HG03457 (cell line): ENCODE measurements around the gene LARGE2.
"Not testable (repeated sequence)": the region's sequence is repeated elsewhere in the genome, so short reads cannot be mapped to it uniquely, and the experiment has no call there.

Experiments used
- ATAC-seq: cut with Tn5 transposase; IDR thresholded peaks from one replicate; pipeline ENCODE4 v1.9.1; 2021; ENCODE audit warnings: moderate number of reproducible peaks; ENCODE audit not compliant: unreplicated experiment

Gene LARGE2

DNA sequence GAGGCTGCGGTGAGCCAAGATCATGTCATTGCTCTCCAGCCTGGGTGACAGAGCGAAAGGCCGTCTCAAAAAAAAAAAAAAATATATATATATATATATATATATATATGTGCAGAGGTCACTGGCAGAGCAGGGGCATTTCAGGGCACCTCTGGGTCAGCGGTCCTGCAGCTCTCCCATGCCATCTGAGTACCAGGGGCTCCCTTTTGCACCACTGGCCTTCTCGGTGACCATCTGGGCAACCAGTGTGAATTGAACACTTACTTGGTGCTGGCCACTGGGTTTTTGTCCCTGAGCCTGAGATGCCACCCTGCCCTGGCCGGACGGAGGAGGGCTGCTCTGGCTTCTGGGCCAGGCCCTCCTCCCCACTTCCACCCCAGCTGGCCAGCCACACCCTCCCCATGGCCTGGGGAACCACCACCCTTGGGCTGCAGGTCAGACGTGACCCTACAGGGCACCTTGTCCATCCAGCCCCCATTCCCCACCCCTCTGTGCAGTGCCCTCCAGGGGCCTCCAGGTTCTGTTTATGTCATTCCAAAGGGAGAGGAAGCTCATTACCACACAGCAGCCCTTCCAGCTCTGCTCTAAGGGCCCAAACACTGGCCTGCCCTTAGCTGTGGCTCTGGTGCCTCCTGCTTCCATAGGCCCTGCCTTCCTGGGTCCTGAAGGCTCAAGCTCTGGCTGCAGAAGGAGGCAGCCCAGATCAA is 26.8 kb upstream of the LARGE2 start:
- no peak for ATAC-seq

DNA sequence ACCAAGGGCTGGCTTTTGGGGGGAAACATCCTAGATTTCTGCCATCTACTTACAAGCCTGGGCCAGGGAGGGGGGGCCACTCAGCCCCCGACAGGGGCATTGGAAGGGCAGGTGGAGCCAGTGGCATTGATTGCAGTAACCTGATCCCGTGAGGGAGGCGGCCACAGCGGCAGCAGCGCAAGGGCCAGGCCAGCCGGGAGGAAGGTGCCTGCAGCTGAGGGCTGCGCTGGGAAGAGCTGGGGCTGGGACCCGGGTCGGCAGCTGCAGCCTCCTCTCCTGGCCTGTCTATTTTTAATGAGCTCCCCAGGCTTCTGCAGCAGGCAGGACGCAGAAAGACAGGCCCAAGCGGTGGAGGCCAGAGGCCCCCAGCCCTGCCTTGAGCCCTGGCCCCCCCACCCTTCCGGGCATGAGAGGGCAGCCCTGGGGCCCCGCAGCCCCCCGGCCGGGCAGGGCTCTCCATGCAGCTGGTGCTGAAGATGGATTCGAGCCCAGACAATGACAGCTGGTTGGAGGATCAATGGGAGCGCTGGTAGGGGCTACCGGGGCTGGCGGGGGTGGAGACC is 26.0 kb upstream of the LARGE2 start:
- ATAC-seq, result no peak

- no peak for ATAC-seq
Measured at GRCh38 chr11:45897556-45897955, 24.9 kb upstream of the LARGE2 start.

DNA sequence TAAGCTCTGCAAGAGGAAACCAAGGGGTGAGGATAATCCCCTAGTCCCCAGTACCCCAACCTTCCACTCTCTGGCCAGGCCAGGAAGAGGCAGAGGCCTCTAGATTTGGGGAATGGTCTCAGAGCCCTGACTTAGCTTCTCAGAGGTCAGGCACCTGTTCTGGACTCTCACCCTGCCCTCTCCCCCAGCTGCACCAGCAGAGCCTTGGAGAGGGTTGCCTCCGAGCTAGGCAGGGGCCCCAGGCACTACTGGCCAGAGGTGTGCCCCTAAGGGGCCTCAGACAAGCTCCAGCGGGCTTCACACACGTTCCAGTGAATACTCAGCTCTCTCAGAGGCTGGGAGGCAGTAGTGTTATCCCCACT is 23.4 kb upstream of the LARGE2 start:
- ATAC-seq, result no peak

GRCh38 chr11:45899448-45900174 is 22.8 kb upstream of the LARGE2 start:
- no peak for ATAC-seq

- ATAC-seq, result not testable (repeated sequence)
Measured at GRCh38 chr11:45900175-45900800, 22.2 kb upstream of the LARGE2 start.

DNA sequence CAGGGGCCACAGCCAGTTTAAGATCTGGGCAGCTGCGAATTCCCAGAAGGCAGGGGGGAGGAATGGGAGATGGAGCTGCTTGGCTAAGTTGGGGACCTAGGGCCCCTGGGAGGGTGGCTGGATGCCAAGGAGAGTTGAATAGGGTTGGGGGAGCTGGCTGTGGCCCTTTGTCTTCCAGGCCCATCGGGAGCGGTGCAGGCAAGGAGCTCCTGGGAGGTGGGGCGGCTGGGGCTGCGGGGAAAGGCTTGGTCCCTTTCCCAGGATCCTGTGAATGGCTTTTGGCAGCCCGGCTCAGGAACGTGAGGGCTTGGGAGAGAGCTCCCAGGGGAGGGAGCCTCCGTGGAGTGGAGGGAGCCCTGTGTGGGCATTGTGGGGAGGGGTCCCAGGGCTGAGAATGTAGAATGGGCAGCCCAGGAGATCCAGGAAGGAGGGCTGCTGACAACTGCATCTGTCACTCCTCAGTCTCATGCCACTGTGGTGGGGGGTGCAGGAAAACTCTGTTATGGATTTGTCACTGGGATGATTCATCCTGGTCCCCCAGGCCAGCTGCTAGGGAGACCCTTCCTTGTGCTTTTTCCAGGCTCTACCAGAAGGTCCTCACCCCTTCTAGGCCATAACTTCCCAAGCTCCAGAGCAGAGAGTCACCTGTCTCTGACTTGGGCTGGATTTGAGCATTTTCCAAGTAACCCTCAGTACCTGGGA is 21.4 kb upstream of the LARGE2 start:
- no peak for ATAC-seq

GRCh38 chr11:45901626-45902025 is 20.8 kb upstream of the LARGE2 start:
- no peak for ATAC-seq

GRCh38 chr11:45902452-45903380 is 19.7 kb upstream of the LARGE2 start:
- ATAC-seq, result no peak

- ATAC-seq, result no peak
Measured at GRCh38 chr11:45904309-45904915, 18.0 kb upstream of the LARGE2 start.

- ATAC-seq, result no peak
Measured at GRCh38 chr11:45905095-45905494, 17.4 kb upstream of the LARGE2 start.

GRCh38 chr11:45905576-45905975 is 16.9 kb upstream of the LARGE2 start:
- not testable (repeated sequence) for ATAC-seq

DNA sequence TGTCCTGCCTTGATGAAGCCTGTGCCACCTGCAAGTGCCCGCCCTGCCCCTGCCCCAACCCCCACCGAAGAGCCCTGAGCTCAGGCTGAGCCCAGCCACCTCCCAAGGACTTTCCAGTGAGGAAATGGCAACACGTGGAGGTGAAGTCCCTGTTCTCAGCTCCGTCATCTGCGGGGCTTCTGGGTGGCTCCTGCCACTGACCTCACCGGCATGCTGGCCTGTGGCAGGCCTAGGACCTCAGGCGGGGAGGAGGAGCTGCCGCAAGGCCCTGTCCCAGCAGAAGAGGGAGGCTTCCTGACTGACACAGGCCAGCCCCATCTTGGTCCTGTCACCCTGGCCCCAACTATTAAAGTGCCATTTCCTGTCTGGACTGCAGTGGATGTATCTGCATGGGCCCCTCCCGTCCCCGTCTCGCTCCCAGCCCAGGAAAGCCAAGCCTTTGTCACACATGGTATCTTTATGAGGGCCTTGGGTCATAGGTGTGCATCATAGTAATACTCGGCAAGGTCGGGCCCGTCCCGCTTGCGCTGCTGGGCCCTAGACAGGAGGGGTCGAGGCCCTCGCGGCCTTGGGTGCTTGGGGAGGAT is 16.3 kb upstream of the LARGE2 start:
- no peak for ATAC-seq

DNA sequence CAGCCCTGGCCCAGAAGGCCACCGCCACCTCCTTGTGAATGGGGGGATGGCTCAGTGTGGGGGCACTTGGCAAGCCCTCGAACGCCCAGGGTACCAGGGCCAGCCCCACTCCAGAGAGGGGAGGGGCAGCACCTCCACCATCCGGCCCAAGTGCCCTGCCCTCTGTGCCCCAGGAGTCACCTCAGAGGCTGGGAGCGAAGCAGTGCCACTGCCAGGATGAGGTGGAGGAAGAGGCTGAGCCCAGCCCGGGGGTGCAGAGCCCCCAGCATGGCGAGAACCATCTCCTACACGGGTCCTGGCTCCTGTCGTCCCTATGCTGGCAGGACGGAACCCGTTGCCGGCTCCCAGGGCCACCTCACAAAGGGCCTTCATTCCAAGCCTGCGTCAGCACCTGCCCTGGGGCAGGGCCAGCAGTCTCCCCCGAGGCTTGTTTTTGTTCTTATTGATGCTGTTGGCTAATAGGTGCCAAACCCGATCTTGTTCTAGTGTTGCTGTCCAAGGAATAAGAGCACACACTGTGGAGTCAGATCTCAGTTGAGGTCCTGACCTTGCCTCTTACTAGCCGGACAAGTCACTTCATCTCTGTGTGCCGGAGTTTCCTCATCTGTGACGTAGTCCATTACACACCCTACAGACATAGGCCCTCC is 15.4 kb upstream of the LARGE2 start, which contains the start of gene FREY1:
FREY1 (minus strand) TSS at position 307 of the 647 bp plus-strand sequence; CDS start at position 281, 26 bp downstream.
- no peak for ATAC-seq

DNA sequence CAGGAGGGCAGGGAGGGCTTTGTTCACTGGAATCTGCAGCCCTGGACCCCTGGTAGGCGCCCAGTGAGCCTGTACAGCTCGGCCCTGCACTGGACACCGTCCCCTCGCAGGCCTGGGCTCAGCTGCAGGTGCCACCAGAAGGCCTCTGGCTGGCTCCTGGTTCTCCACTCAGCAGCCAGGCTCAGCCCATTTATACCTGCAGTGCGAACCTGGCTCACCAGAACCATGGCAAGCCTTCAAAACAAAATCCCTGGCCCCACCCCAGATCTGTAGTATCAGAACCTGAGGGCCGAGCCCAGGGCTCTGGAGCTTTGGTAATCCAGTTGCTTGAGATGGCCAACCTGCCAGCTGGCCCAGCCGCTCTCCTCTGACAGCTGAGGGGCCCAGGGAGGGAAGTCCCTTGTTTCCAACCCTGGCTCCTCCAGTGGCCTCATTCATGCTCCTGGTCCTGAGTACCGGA is 14.5 kb upstream of the LARGE2 start:
- no peak for ATAC-seq

- ATAC-seq, result no peak
Measured at GRCh38 chr11:45909594-45910475, 12.6 kb upstream of the LARGE2 start.

GRCh38 chr11:45910623-45911022 is 11.8 kb upstream of the LARGE2 start:
- ATAC-seq, result no peak

DNA sequence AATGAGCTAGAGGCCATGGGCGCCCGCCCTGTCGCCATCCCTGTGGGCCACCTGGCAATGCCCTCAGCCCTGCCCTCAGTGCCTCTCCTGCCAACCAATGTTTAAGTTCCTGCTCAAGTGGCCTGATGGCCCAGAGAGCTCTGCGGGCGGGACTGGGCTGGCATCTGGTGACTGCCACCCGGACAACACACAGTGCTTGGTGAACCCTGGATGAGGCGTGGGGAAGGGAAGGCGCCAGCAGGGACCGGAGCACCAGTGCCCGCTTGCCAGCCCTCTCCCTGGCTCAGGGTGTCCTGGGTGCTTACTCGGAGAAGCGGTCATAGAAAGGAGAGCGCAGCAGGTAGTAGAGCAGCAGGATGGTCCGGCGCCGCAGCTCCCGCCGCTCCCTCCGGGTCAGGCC is 8.9 kb upstream of the LARGE2 start:
- no peak for ATAC-seq
